ENCODE measurements around the gene LRRC28.

DNA sequence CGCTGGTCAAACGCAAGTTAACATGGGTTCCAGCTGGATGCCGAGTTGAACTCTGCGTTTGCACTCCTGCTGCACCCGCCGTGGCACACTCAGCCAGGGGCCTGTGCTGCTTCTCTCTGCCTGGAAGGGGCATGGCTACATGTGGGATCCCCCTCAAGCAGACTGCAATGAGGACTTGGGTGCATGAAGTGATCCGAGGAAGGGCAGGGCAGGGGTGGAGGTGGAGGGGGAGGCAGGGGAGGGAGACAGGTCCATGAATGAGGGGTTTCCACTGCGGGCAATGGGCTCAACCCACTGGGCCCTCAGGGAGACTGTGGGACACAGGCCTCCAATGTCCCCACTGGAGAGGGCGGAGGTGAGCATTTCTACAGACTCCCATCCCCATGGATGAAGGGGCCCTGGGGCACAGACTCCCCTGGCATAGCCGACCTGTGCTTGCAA lies 172.9 kb downstream of the LRRC28 start:
- TF ChIP-seq CTCF (IDR thresholded peaks at IDR 0.05): no peak
- no peak for TF ChIP-seq POLR2AphosphoS5 (IDR thresholded peaks at IDR 0.05; ENCODE audit: low read depth, low read length)
- TF ChIP-seq, protein P1, sequence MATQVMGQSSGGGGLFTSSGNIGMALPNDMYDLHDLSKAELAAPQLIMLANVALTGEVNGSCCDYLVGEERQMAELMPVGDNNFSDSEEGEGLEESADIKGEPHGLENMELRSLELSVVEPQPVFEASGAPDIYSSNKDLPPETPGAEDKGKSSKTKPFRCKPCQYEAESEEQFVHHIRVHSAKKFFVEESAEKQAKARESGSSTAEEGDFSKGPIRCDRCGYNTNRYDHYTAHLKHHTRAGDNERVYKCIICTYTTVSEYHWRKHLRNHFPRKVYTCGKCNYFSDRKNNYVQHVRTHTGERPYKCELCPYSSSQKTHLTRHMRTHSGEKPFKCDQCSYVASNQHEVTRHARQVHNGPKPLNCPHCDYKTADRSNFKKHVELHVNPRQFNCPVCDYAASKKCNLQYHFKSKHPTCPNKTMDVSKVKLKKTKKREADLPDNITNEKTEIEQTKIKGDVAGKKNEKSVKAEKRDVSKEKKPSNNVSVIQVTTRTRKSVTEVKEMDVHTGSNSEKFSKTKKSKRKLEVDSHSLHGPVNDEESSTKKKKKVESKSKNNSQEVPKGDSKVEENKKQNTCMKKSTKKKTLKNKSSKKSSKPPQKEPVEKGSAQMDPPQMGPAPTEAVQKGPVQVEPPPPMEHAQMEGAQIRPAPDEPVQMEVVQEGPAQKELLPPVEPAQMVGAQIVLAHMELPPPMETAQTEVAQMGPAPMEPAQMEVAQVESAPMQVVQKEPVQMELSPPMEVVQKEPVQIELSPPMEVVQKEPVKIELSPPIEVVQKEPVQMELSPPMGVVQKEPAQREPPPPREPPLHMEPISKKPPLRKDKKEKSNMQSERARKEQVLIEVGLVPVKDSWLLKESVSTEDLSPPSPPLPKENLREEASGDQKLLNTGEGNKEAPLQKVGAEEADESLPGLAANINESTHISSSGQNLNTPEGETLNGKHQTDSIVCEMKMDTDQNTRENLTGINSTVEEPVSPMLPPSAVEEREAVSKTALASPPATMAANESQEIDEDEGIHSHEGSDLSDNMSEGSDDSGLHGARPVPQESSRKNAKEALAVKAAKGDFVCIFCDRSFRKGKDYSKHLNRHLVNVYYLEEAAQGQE (IDR thresholded peaks at IDR 0.05; ENCODE audit: insufficient read depth in 1 of 2, low read depth in 2 of 2, low read length in 1 of 2): no peak
- no peak for TF ChIP-seq SIN3A (IDR thresholded peaks at IDR 0.05; ENCODE audit: borderline replicate concordance, insufficient read depth, low read depth, low read length)
- TF ChIP-seq TCF7L2 (IDR thresholded peaks at IDR 0.05; ENCODE audit: low read depth, low read length): no peak
